Neural progenitor cell (in vitro differentiated cells): ENCODE measurements around the gene SLC12A7. TPM values are rescaled to one million over a fixed set of nuclear protein-coding genes. Genes with fewer than 3 reads are reported as not detected.

Experiments
- DNase-seq: peaks from one replicate; pipeline ENCODE4 v3.0.0-alpha.2; 2016; ENCODE audit warnings: low spot score
- H2AFZ ChIP-seq: fragments of 200-600 bp; sonication (generic); replicated peaks from 2 replicates; pipeline ENCODE4 v1.6.1; 2016; ENCODE audit warnings: antibody characterized with exemption
- H3F3A ChIP-seq: fragments of 200-600 bp; sonication (generic); 2 replicates; pipeline ENCODE4 v1.6.1; 2016; ENCODE audit warnings: antibody characterized with exemption, low read depth
- H3K27ac ChIP-seq: fragments of 200-600 bp; sonication (generic); 2 replicates; pipeline ENCODE4 v1.5.1; 2016; ENCODE audit warnings: mild to moderate bottlenecking
- H3K27me3 ChIP-seq: fragments of 200-600 bp; sonication (generic); 2 replicates; pipeline ENCODE4 v1.6.1; 2016; ENCODE audit warnings: mild to moderate bottlenecking, moderate library complexity
- H3K36me3 ChIP-seq: fragments of 200-600 bp; sonication (generic); 2 replicates; pipeline ENCODE4 v1.5.1; 2016
- H3K4me1 ChIP-seq: fragments of 200-600 bp; sonication (generic); 2 replicates; pipeline ENCODE4 v1.6.1; 2016; ENCODE audit warnings: mixed run types
- H3K4me2 ChIP-seq: fragments of 200-600 bp; sonication (generic); 2 replicates; pipeline ENCODE4 v1.6.1; 2016
- H3K4me3 ChIP-seq: fragments of 200-600 bp; sonication (generic); 2 replicates; pipeline ENCODE4 v1.5.1; 2016
- H3K79me2 ChIP-seq: fragments of 200-600 bp; sonication (generic); 2 replicates; pipeline ENCODE4 v1.6.1; 2016; ENCODE audit warnings: low read depth
- H3K9ac ChIP-seq: fragments of 200-600 bp; sonication (generic); 2 replicates; pipeline ENCODE4 v1.6.1; 2016
- H3K9me3 ChIP-seq: fragments of 200-600 bp; sonication (generic); 2 replicates; pipeline ENCODE4 v1.5.1; 2016; ENCODE audit warnings: low read depth
- H4K20me1 ChIP-seq: fragments of 200-600 bp; sonication (generic); 2 replicates; pipeline ENCODE4 v1.6.1; 2016; ENCODE audit warnings: low read depth
- H3K27ac Mint-ChIP-seq: 3 replicates; pipeline ENCODE4 v1.8.0; 2021; ENCODE audit warnings: mixed read lengths
- H3K27me3 Mint-ChIP-seq: 2 replicates; pipeline ENCODE4 v1.8.0; 2022; ENCODE audit warnings: low read depth, mild to moderate bottlenecking, inconsistent platforms, moderate library complexity, mixed read lengths; ENCODE audit not compliant: insufficient read depth
- H3K36me3 Mint-ChIP-seq: 3 replicates; pipeline ENCODE4 v1.8.0; 2021; ENCODE audit warnings: mixed read lengths
- H3K4me1 Mint-ChIP-seq: 3 replicates; pipeline ENCODE4 v1.8.0; 2021; ENCODE audit warnings: mixed read lengths
- H3K4me3 Mint-ChIP-seq: 3 replicates; pipeline ENCODE4 v1.8.0; 2021; ENCODE audit warnings: mild to moderate bottlenecking, moderate library complexity, mixed read lengths
- H3K9me3 Mint-ChIP-seq: 3 replicates; pipeline ENCODE4 v1.8.0; 2020; ENCODE audit warnings: mixed read lengths
- CTCF ChIP-seq: fragments of 200-600 bp; sonication (generic); IDR thresholded peaks from 2 replicates; pipeline ENCODE4 v1.5.1; 2017; ENCODE audit warnings: antibody characterized with exemption, mild to moderate bottlenecking
- EZH2 ChIP-seq: fragments of 200-600 bp; sonication (generic); IDR thresholded peaks from 2 replicates; pipeline ENCODE4 v1.6.1; 2017; ENCODE audit warnings: antibody characterized with exemption, mild to moderate bottlenecking, moderate library complexity
- EZH2phosphoT487 ChIP-seq: fragments of 200-600 bp; sonication (generic); IDR thresholded peaks from 2 replicates; pipeline ENCODE4 v1.6.1; 2017; ENCODE audit warnings: antibody characterized with exemption
- total RNA-seq: library from RNA; depleted of rRNA; stranded (reverse); fragments of >200 nt; gene quantifications from 2 replicates; pipeline ENCODE4 v1.2.3, GENCODE V29; 2015; ENCODE audit warnings: low replicate concordance

SLC12A7 gene
- total RNA-seq, 1 donor from 2014 or later, result 7.5 TPM

GRCh38 chr5:1013238-1013947 lies 98.5 kb downstream of the SLC12A7 start:
- peaks cover 13% of the 10 kb centered on the region for H3K4me1 Mint-ChIP-seq
- Histone ChIP-seq H2AFZ (no peak overlapping the region), H3K36me3 (no peaks in the 10 kb centered on the region), H3K9me3 (no peaks in the 10 kb centered on the region), H3K79me2 (no peaks in the 10 kb centered on the region), H3K9ac (no peak overlapping the region), H3K4me3 (no peak overlapping the region), H3K27ac (no peak overlapping the region), H4K20me1 (peaks cover 17% of the 10 kb centered on the region), H3F3A (peaks cover 5% of the 10 kb centered on the region), H3K4me2 (no peak overlapping the region), H3K4me1 (peaks cover 14% of the 10 kb centered on the region), H3K27me3 (peaks cover 36% of the 10 kb centered on the region)
- no peak for DNase-seq
- peaks cover 13% of the 10 kb centered on the region for H3K27me3 Mint-ChIP-seq
- no peak overlapping the region for H3K27ac Mint-ChIP-seq
- H3K36me3 Mint-ChIP-seq, result no peaks in the 10 kb centered on the region
- no peak for TF ChIP-seq EZH2
- TF ChIP-seq EZH2phosphoT487, result no peak
- no peaks in the 10 kb centered on the region for H3K9me3 Mint-ChIP-seq
- H3K4me3 Mint-ChIP-seq, result no peak overlapping the region

GRCh38 chr5:1012900-1013237 lies 99.0 kb downstream of the SLC12A7 start:
- Histone ChIP-seq H3K9ac (no peak overlapping the region), H4K20me1 (peaks cover 17% of the 10 kb centered on the region), H3K4me3 (no peak overlapping the region), H2AFZ (no peak overlapping the region), H3K9me3 (no peaks in the 10 kb centered on the region), H3K4me1 (peaks cover 14% of the 10 kb centered on the region), H3K36me3 (no peaks in the 10 kb centered on the region), H3K4me2 (no peak overlapping the region), H3F3A (peaks cover 5% of the 10 kb centered on the region), H3K79me2 (no peaks in the 10 kb centered on the region), H3K27me3 (peaks cover 42% of the 10 kb centered on the region), H3K27ac (no peak overlapping the region)
- Mint-ChIP-seq H3K27me3 (peaks cover 14% of the 10 kb centered on the region), H3K4me1 (peaks cover 15% of the 10 kb centered on the region), H3K9me3 (no peaks in the 10 kb centered on the region), H3K36me3 (peaks cover under 1% of the 10 kb centered on the region), H3K27ac (peak overlapping the region; percentile 14), H3K4me3 (no peak overlapping the region)
- DNase-seq, result no peak
- TF ChIP-seq EZH2 (no peak), EZH2phosphoT487 (no peak), CTCF (no peak)

- H3K9me3 Mint-ChIP-seq, result no peaks in the 10 kb centered on the region
- H3K79me2 ChIP-seq, result no peaks in the 10 kb centered on the region
- no peak overlapping the region for H3K27ac ChIP-seq
- peaks cover 14% of the 10 kb centered on the region for H3K4me1 ChIP-seq
- TF ChIP-seq EZH2phosphoT487 (no peak), EZH2 (no peak), CTCF (no peak)
- H3K4me3 ChIP-seq, result no peak overlapping the region
- peaks cover 17% of the 10 kb centered on the region for H3K4me1 Mint-ChIP-seq
- H4K20me1 ChIP-seq, result peaks cover 17% of the 10 kb centered on the region
- H3K36me3 ChIP-seq, result no peaks in the 10 kb centered on the region
- no peaks in the 10 kb centered on the region for H3K9me3 ChIP-seq
- H3K27ac Mint-ChIP-seq, result no peak overlapping the region
- no peak overlapping the region for H3K4me2 ChIP-seq
- H3K27me3 Mint-ChIP-seq, result peaks cover 18% of the 10 kb centered on the region
- peaks cover 5% of the 10 kb centered on the region for H3F3A ChIP-seq
- DNase-seq, result no peak
- H3K36me3 Mint-ChIP-seq, result peaks cover 1% of the 10 kb centered on the region
- H3K4me3 Mint-ChIP-seq, result no peak overlapping the region
- no peak overlapping the region for H3K9ac ChIP-seq
- no peak overlapping the region for H2AFZ ChIP-seq
- H3K27me3 ChIP-seq, result peaks cover 47% of the 10 kb centered on the region
Measured at GRCh38 chr5:1012313-1012841, 99.5 kb downstream of the SLC12A7 start.

- Histone ChIP-seq H3K36me3 (no peaks in the 10 kb centered on the region), H3F3A (peaks cover 5% of the 10 kb centered on the region), H3K4me1 (peaks cover 12% of the 10 kb centered on the region), H3K4me2 (no peak overlapping the region), H4K20me1 (peaks cover 17% of the 10 kb centered on the region), H3K27ac (no peak overlapping the region), H2AFZ (no peak overlapping the region), H3K9ac (no peak overlapping the region), H3K4me3 (no peak overlapping the region), H3K9me3 (no peaks in the 10 kb centered on the region), H3K27me3 (peaks cover 52% of the 10 kb centered on the region), H3K79me2 (no peaks in the 10 kb centered on the region)
- Mint-ChIP-seq H3K4me1 (peaks cover 17% of the 10 kb centered on the region), H3K27me3 (peaks cover 21% of the 10 kb centered on the region), H3K9me3 (no peaks in the 10 kb centered on the region), H3K36me3 (peaks cover 1% of the 10 kb centered on the region), H3K4me3 (peak overlapping the region; percentile 21), H3K27ac (no peak overlapping the region)
- no peak for DNase-seq
- no peak for TF ChIP-seq EZH2phosphoT487
- no peak for TF ChIP-seq CTCF
- TF ChIP-seq EZH2, result no peak
Measured at GRCh38 chr5:1011741-1012312, 100.0 kb downstream of the SLC12A7 start.
